PC-9 (cell line): ENCODE data around the gene USP17L21.
"Not testable (repeated sequence)": the region's sequence is repeated elsewhere in the genome, so short reads cannot be mapped to it uniquely, and the experiment has no call there.

Experiments
- CTCF ChIP-seq: fragments of 200-600 bp; sonication (generic); conservative IDR thresholded peaks from 2 replicates; pipeline ENCODE4 v1.6.1; 2017; ENCODE audit warnings: mixed run types, antibody characterized with exemption, mild to moderate bottlenecking, moderate library complexity
- EZH2 ChIP-seq: fragments of 200-600 bp; sonication (generic); IDR thresholded peaks from 2 replicates; pipeline ENCODE4 v1.8.0; 2017; ENCODE audit warnings: antibody characterized with exemption, low read depth

- TF ChIP-seq CTCF, EZH2: not testable (repeated sequence)
Observed at GRCh38 chr4:9234085-9234484, 28.6 kb upstream of the USP17L21 start, which contains the start of gene USP17L15.
